K562 (cell line): ENCODE data around the gene PLXDC2. TPM values are rescaled to one million over a fixed set of nuclear protein-coding genes. Genes with fewer than 3 reads are reported as not detected.

Experiments used
- ATAC-seq: fragments of 200-7000 bp; cut with Tn5 transposase; 3 replicates; pipeline ENCODE4 v1.9.1; 2020; ENCODE audit warnings: moderate library complexity
- BruUV-seq: library from RNA; stranded (reverse); fragments of 400-500 nt; replicated peaks from 2 replicates; lab custom pipeline; 2021; lab: Mats Ljungman, UMichigan
- CTCF ChIA-PET: fragments of 300-600 bp; formaldehyde crosslinking; extraction: SDS; loops from one replicate; lab custom pipeline; 2021; ENCODE audit warnings: low intra/inter-chr PET ratio; lab: Yijun Ruan, JAX
- POLR2A ChIA-PET: fragments of 300-600, 350-650 bp; sonication (Branson Sonifier 250); formaldehyde crosslinking; extraction: SDS; loops from one replicate; lab custom pipeline; 2021; ENCODE audit warnings: antibody characterized with exemption, inconsistent platforms; lab: Yijun Ruan, JAX
- DNase-seq, 4 experiments: peaks; one replicate each; pipeline versions ENCODE4 v3.0.0 to v3.0.0-alpha.2; 2011 to 2018; ENCODE audit warnings: low spot score in 3 of 4, mixed read lengths in 3 of 4; ENCODE audit errors: extremely low read depth in 1 of 4
- FAIRE-seq: peaks from 2 replicates; lab custom pipeline; 2011; peaks lifted over from hg19 to GRCh38; lab: Jason Lieb, UNC
- H2AFZ ChIP-seq: 2 replicates; pipeline ENCODE4 v1.6.0; 2011; ENCODE audit warnings: low read depth, low read length, control low read depth, inconsistent platforms
- H3K27ac ChIP-seq: fragments of 200-600 bp; 3 replicates; pipeline ENCODE4 v1.8.0; 2011; ENCODE audit warnings: low read depth, mild to moderate bottlenecking, control low read depth, inconsistent platforms, low read length, moderate library complexity, mixed read lengths; ENCODE audit errors: extremely low read depth
- H3K27me3 ChIP-seq, 2 experiments: fragments of 300-600 bp in 1 of 2; 2 replicates in 1 of 2; 3 replicates in 1 of 2; pipeline versions ENCODE4 v1.6.0 to v1.8.0; 2011; ENCODE audit warnings: inconsistent platforms in 2 of 2, low read length in 2 of 2, mild to moderate bottlenecking in 1 of 2, mixed read lengths in 1 of 2, moderate library complexity in 1 of 2; ENCODE audit not compliant: control insufficient read depth in 2 of 2, insufficient read depth in 2 of 2
- H3K36me3 ChIP-seq: fragments of 300-600 bp; 3 replicates; pipeline ENCODE4 v1.8.0; 2011; ENCODE audit warnings: mild to moderate bottlenecking, low read length, inconsistent platforms; ENCODE audit not compliant: control insufficient read depth, insufficient read depth
- H3K4me1 ChIP-seq, 2 experiments: fragments of 200-600 bp in 1 of 2; replicated peaks in 1 of 2; 2 replicates in 1 of 2; 3 replicates in 1 of 2; pipeline versions ENCODE4 v1.5.1 to v1.8.0; 2011; ENCODE audit warnings: inconsistent platforms in 2 of 2, low read length in 2 of 2, mild to moderate bottlenecking in 1 of 2, mixed read lengths in 1 of 2, moderate library complexity in 1 of 2; ENCODE audit not compliant: control insufficient read depth in 2 of 2, insufficient read depth in 2 of 2
- H3K4me2 ChIP-seq: 2 replicates; pipeline ENCODE4 v1.6.1; 2011; ENCODE audit warnings: low read length, control low read depth, inconsistent platforms, mixed read lengths; ENCODE audit not compliant: insufficient read depth
- H3K4me3 ChIP-seq: fragments of 200-600 bp; sonication (generic), shearing (Covaris generic); 2 replicates; pipeline ENCODE4 v1.5.1; 2016; ENCODE audit warnings: control low read depth, inconsistent platforms
- H3K79me2 ChIP-seq: fragments of 200-600 bp; 3 replicates; pipeline ENCODE4 v1.8.0; 2011; ENCODE audit warnings: low read length, inconsistent platforms; ENCODE audit not compliant: control insufficient read depth, insufficient read depth
- H3K9ac ChIP-seq, 2 experiments: 2 replicates each; pipeline versions ENCODE4 v1.6.0 to v1.6.1; 2011; ENCODE audit warnings: low read depth in 2 of 2, low read length in 2 of 2, control low read depth in 1 of 2, inconsistent platforms in 1 of 2, mild to moderate bottlenecking in 1 of 2, mixed read lengths in 1 of 2; ENCODE audit not compliant: insufficient read depth in 1 of 2
- H3K9me1 ChIP-seq: one replicate; pipeline ENCODE4 v1.6.0; 2011; ENCODE audit warnings: inconsistent platforms, mild to moderate bottlenecking, low read length, moderate library complexity; ENCODE audit not compliant: control insufficient read depth, insufficient read depth
- H3K9me3 ChIP-seq: replicated peaks from 2 replicates; pipeline ENCODE4 v1.5.1; 2011; ENCODE audit warnings: low read depth, low read length, inconsistent platforms; ENCODE audit not compliant: control insufficient read depth, insufficient read depth
- H4K20me1 ChIP-seq: replicated peaks from 2 replicates; pipeline ENCODE4 v1.6.1; 2011; ENCODE audit warnings: low read length, inconsistent platforms, mixed read lengths; ENCODE audit not compliant: control insufficient read depth, insufficient read depth
- ARID2 ChIP-seq: fragments of 450-650 bp; IDR thresholded peaks from 2 replicates; pipeline ENCODE4 v1.6.1; 2017; ENCODE audit warnings: antibody characterized with exemption, mild to moderate bottlenecking
- BRD9 ChIP-seq: fragments of 450-650 bp; IDR thresholded peaks from 2 replicates; pipeline ENCODE4 v1.6.1; 2018; ENCODE audit warnings: low read depth; ENCODE audit not compliant: partially characterized antibody
- CSDE1 ChIP-seq, 2 experiments: fragments of 450-650 bp; IDR thresholded peaks; 2 replicates each; pipeline ENCODE4 v1.6.1; 2016; ENCODE audit warnings: mild to moderate bottlenecking in 1 of 2
- FOXJ2 ChIP-seq: fragments of 200-800 bp; sonication (Bioruptor generic); IDR thresholded peaks from 2 replicates; pipeline ENCODE4 v1.6.1; 2016; ENCODE audit warnings: missing genetic modification characterization, missing compliant biosample characterization
- IFI16 ChIP-seq: fragments of 250-450 bp; sonication (Bioruptor Pico); IDR thresholded peaks from 2 replicates; pipeline ENCODE4 v2.1.2; 2022; ENCODE audit warnings: mild to moderate bottlenecking, inconsistent platforms
- KAT7 ChIP-seq: sonication (generic); formaldehyde crosslinking; IDR thresholded peaks from 2 replicates; pipeline ENCODE4 v1.8.0; 2022; ENCODE audit warnings: missing genetic modification reagents, mild to moderate bottlenecking, borderline replicate concordance
- RERE ChIP-seq: sonication (generic); formaldehyde crosslinking; IDR thresholded peaks from 2 replicates; pipeline ENCODE4 v1.8.0; 2023; ENCODE audit warnings: missing genetic modification reagents, mild to moderate bottlenecking, borderline replicate concordance
- SNRNP70 ChIP-seq: fragments of 200-400 bp; formaldehyde crosslinking; optimal IDR thresholded peaks from 2 replicates; pipeline ENCODE3; 2017; ENCODE audit warnings: low read depth, low read length
- TAL1 ChIP-seq: fragments of 450-650 bp; IDR thresholded peaks from 2 replicates; pipeline ENCODE4 v1.6.1; 2016; ENCODE audit warnings: mild to moderate bottlenecking
- ZNF23 ChIP-seq: fragments of 250-450 bp; sonication (Bioruptor Pico); IDR thresholded peaks from 2 replicates; pipeline ENCODE4 v1.4.0; 2020; ENCODE audit warnings: mild to moderate bottlenecking
- ZNF253 ChIP-seq: fragments of 250-450 bp; sonication (Bioruptor Pico); conservative IDR thresholded peaks from 2 replicates; pipeline ENCODE4 v1.6.1; 2021; ENCODE audit warnings: mild to moderate bottlenecking
- whole genome bisulfite sequencing: fragments of 100-300 bp; shearing (Covaris generic); methylation state at CpG from one replicate; pipeline ENCODE4 v1.1.6; 2016; ENCODE audit warnings: low coverage, mixed read lengths; ENCODE audit not compliant: insufficient coverage; ENCODE audit errors: missing lambda C conversion rate; 5-methylcytosine and 5-hydroxymethylcytosine counted together
- in situ Hi-C: fragments of 300-500 bp; cut with MboI; formaldehyde crosslinking; loops from 4 replicates; pipeline ENCODE4 v1.15.0; 2018; ENCODE audit warnings: inconsistent platforms, mixed read lengths
- intact Hi-C: fragments of 100-400 bp; cut with micrococcal nuclease; formaldehyde crosslinking; loops from 2 replicates; pipeline ENCODE4 v1.14.2; 2022
- polyA plus RNA-seq, 8 experiments: library from polyadenylated mRNA; depleted of rRNA in 4 of 8; stranded (reverse) in 5 of 8; unstranded in 3 of 8; fragments of >200 nt; fragmentation: Nextera tagmentation in 2 of 8; fragmentation: Illumina TruSeq in 1 of 8; extraction: Ambion mirVana in 2 of 8; extraction: Trizol in 1 of 8; gene quantifications; 2 replicates each; pipeline versions ENCODE4 v1.2.1 to v1.2.3, GENCODE V29; 2011 to 2014; ENCODE audit warnings: inconsistent platforms in 1 of 8, missing spikeins in 1 of 8
- total RNA-seq, 7 experiments: library from RNA; depleted of rRNA in 6 of 7; stranded (reverse); fragments of >200 nt in 6 of 7; fragmentation: Illumina TruSeq in 2 of 7; extraction: Trizol in 2 of 7; gene quantifications; 2 replicates each; pipeline versions ENCODE4 v1.2.1 to v1.2.3, GENCODE V29; 2011 to 2021; ENCODE audit warnings: low replicate concordance in 1 of 7
- TF ChIP-seq, protein P1 (sequence below): fragments of 450-650 bp; formaldehyde crosslinking; IDR thresholded peaks from 2 replicates; pipeline ENCODE4 v1.4.0; 2022; ENCODE audit warnings: missing genetic modification characterization

Gene PLXDC2
- total and polyA plus RNA-seq, 9 of the 15 experiments (the other 6 are each of a cell fraction or from before 2014, with no cell fraction given): 0.01 to 0.33 (median 0.10) TPM; not detected in 3

- ATAC-seq (no peak), FAIRE-seq (no peak)
- POLR2A ChIA-PET: no interaction called here
These were observed 331.5 kb downstream of the PLXDC2 start for GRCh38 chr10:20147684-20148083.

DNA sequence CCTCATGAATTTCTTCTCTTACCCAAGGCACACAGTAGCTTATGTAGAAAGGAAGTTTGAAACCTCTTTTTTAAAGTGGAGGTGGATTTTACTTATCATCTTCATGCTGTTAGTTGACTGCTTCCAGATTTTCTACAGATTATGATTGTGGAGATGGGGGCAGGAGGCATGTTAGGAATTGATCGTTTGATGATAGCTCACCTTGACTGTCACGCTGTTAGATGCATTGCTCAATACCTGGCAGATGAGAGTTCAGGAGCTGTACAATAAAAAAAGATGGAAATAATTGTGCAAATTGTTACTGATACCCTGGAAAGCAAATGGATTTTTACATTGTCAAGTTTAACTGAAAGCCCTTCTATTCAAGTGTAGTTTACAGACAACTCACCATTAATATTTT is 340.3 kb downstream of the PLXDC2 start:
- ChIA-PET POLR2A (no interaction called here), CTCF (no interaction called here)
- Histone ChIP-seq H3K4me3 (no peak overlapping the region), H3K79me2 (no peaks in the 10 kb centered on the region), H3K4me1 (no peaks in the 10 kb centered on the region), H3K27ac (no peak overlapping the region), H3K9ac (no peak overlapping the region), H3K27me3 (no peaks in the 10 kb centered on the region), H2AFZ (no peak overlapping the region), H3K9me1 (no peaks in the 10 kb centered on the region), H3K4me2 (no peak overlapping the region), H3K36me3 (no peaks in the 10 kb centered on the region), H4K20me1 (no peaks in the 10 kb centered on the region), H3K9me3 (no peaks in the 10 kb centered on the region)
- no peak for FAIRE-seq
- intact Hi-C loops: no loop called here
- in situ Hi-C loops: no loop called here
- no peak for DNase-seq
- 5% methylated on average over 2 of the region's 2 CpGs for WGBS
- BruUV-seq: no TSS peak
- ATAC-seq: no peak
- TF ChIP-seq ARID2 (no peak), TAL1 (no peak), SNRNP70 (no peak), BRD9 (no peak), ZNF23 (CRISPR knock-in tag) (no peak), ZNF253 (CRISPR knock-in tag) (no peak), RERE (CRISPR knock-in tag) (no peak)
- TF ChIP-seq, protein P1, sequence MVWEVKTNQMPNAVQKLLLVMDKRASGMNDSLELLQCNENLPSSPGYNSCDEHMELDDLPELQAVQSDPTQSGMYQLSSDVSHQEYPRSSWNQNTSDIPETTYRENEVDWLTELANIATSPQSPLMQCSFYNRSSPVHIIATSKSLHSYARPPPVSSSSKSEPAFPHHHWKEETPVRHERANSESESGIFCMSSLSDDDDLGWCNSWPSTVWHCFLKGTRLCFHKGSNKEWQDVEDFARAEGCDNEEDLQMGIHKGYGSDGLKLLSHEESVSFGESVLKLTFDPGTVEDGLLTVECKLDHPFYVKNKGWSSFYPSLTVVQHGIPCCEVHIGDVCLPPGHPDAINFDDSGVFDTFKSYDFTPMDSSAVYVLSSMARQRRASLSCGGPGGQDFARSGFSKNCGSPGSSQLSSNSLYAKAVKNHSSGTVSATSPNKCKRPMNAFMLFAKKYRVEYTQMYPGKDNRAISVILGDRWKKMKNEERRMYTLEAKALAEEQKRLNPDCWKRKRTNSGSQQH (CRISPR knock-in tag): no peak

More at GRCh38 chr10:20147684-20148083, 331.5 kb downstream of the PLXDC2 start:
- Histone ChIP-seq H3K4me3 (no peak overlapping the region), H4K20me1 (no peaks in the 10 kb centered on the region), H3K27me3 (no peaks in the 10 kb centered on the region), H3K79me2 (no peaks in the 10 kb centered on the region), H3K27ac (no peak overlapping the region), H2AFZ (no peak overlapping the region), H3K36me3 (no peaks in the 10 kb centered on the region), H3K4me1 (no peaks in the 10 kb centered on the region), H3K4me2 (no peak overlapping the region), H3K9me3 (no peaks in the 10 kb centered on the region; the same call in 1 of the 2 replicates), H3K9me1 (no peaks in the 10 kb centered on the region), H3K9ac (no peak overlapping the region)
- no TSS peak for BruUV-seq
- intact Hi-C loops (no loop called here), in situ Hi-C loops (no loop called here)
- CTCF ChIA-PET: no interaction called here
- WGBS: 0% methylated on average over 2 of the region's 2 CpGs
- no peak for DNase-seq
- TF ChIP-seq CSDE1 (IDR thresholded peaks at IDR 0.05) (no peak), IFI16 (CRISPR knock-in tag) (no peak), FOXJ2 (no peak), KAT7 (no peak)
